Gastrocnemius medialis (tissue), 4 donors: Measurements from ENCODE around the gene FARS2.

Source experiments
- POLR2A ChIP-seq, 2 donors: fragments of 450-650 bp; IDR thresholded peaks; one replicate each; pipeline ENCODE4 v1.6.1; 2017; ENCODE audit warnings: antibody characterized with exemption in 2 of 2, mild to moderate bottlenecking in 2 of 2, moderate library complexity in 2 of 2
- TF ChIP-seq, protein P1 (sequence below), 5 experiments: fragments of 450-650 bp in 3 of 5; fragments of 200-600 bp in 2 of 5; sonication (generic) in 2 of 5; IDR thresholded peaks in 4 of 5; conservative IDR thresholded peaks in 1 of 5; 1 replicate in 4 of 5; 2 replicates in 1 of 5; pipeline ENCODE4 v1.5.1; 2016 to 2019; ENCODE audit warnings: antibody characterized with exemption in 5 of 5, mild to moderate bottlenecking in 3 of 5, moderate library complexity in 3 of 5

GRCh38 chr6:5401845-5402738, 140.8 kb downstream of the FARS2 start:
- TF ChIP-seq, protein P1, sequence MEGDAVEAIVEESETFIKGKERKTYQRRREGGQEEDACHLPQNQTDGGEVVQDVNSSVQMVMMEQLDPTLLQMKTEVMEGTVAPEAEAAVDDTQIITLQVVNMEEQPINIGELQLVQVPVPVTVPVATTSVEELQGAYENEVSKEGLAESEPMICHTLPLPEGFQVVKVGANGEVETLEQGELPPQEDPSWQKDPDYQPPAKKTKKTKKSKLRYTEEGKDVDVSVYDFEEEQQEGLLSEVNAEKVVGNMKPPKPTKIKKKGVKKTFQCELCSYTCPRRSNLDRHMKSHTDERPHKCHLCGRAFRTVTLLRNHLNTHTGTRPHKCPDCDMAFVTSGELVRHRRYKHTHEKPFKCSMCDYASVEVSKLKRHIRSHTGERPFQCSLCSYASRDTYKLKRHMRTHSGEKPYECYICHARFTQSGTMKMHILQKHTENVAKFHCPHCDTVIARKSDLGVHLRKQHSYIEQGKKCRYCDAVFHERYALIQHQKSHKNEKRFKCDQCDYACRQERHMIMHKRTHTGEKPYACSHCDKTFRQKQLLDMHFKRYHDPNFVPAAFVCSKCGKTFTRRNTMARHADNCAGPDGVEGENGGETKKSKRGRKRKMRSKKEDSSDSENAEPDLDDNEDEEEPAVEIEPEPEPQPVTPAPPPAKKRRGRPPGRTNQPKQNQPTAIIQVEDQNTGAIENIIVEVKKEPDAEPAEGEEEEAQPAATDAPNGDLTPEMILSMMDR (IDR thresholded peaks at IDR 0.05 in 4 of 5, conservative IDR thresholded peaks at IDR 0.05 in 1 of 5) = peak; percentile 31 to 58 (median 45)
- TF ChIP-seq POLR2A (IDR thresholded peaks at IDR 0.05) = no peak
